PC-3 (cell line): ENCODE data around the gene DGLUCY.

Experiments
- CTCF ChIP-seq: fragments of 300-600 bp; sonication (generic); conservative IDR thresholded peaks from 2 replicates; pipeline ENCODE4 v1.5.1; 2017; ENCODE audit warnings: antibody characterized with exemption, low read depth, mild to moderate bottlenecking, low read length
- EZH2 ChIP-seq: fragments of 300-600 bp; sonication (generic); IDR thresholded peaks from one replicate; pipeline ENCODE4 v1.6.1; 2017; ENCODE audit warnings: antibody characterized with exemption, mild to moderate bottlenecking, low read length; ENCODE audit not compliant: unreplicated experiment
- EZH2phosphoT487 ChIP-seq: fragments of 300-600 bp; sonication (generic); IDR thresholded peaks from 2 replicates; pipeline ENCODE4 v1.6.1; 2018; ENCODE audit warnings: mild to moderate bottlenecking, antibody characterized with exemption, low read length, borderline replicate concordance

- TF ChIP-seq EZH2 (no peak), CTCF (no peak), EZH2phosphoT487 (no peak)
Measured at GRCh38 chr14:91241863-91242262, 128.0 kb downstream of the DGLUCY start.
